Stimulated activated CD4-positive, alpha-beta T cell treated with anti-CD3 and anti-CD28 coated beads, Interleukin-1b, Interleukin-23, amount 100 ng/mL, for 24 hours (primary cell): ENCODE data around the gene PLEKHB1.

Experiments
- DNase-seq, 4 experiments: peaks; one replicate each; pipeline ENCODE4 v3.0.0-alpha.2; 2020; ENCODE audit warnings: low read depth in 4 of 4, low spot score in 1 of 4

The PLEKHB1 gene

GRCh38 chr11:73645972-73646631 is at the start of gene PLEKHB1:
PLEKHB1 (plus strand) TSS chr11:73646581; CDS start chr11:73646609, 28 bp downstream.
- DNase-seq: no peak

- no peak for DNase-seq
Observed at GRCh38 chr11:73597336-73597955, 48.9 kb upstream of the PLEKHB1 start.

- peak; percentile 75 to 91 (median 82) for DNase-seq
Observed at GRCh38 chr11:73597956-73598718, 48.2 kb upstream of the PLEKHB1 start, which contains the start of gene FAM168A. FAM168A (minus strand) TSS chr11:73598112; CDS start chr11:73468474, 129,638 bp downstream.

GRCh38 chr11:73598719-73599379 is 47.5 kb upstream of the PLEKHB1 start:
- no peak for DNase-seq

GRCh38 chr11:73612601-73613140 is 33.7 kb upstream of the PLEKHB1 start:
- DNase-seq: no peak

GRCh38 chr11:73614591-73614990 is 31.8 kb upstream of the PLEKHB1 start:
- DNase-seq: no peak

GRCh38 chr11:73622926-73623593 is 23.3 kb upstream of the PLEKHB1 start:
- no peak for DNase-seq

- DNase-seq: no peak
Observed at GRCh38 chr11:73623686-73624085, 22.7 kb upstream of the PLEKHB1 start.

GRCh38 chr11:73625696-73626318 is 20.6 kb upstream of the PLEKHB1 start:
- DNase-seq: peak; percentile 36 to 48 (median 42)

GRCh38 chr11:73629907-73630306 is 16.5 kb upstream of the PLEKHB1 start:
- no peak for DNase-seq

- no peak for DNase-seq
Observed at GRCh38 chr11:73632996-73633395, 13.4 kb upstream of the PLEKHB1 start.

GRCh38 chr11:73633999-73634398 is 12.4 kb upstream of the PLEKHB1 start:
- no peak for DNase-seq

- no peak for DNase-seq
Observed at GRCh38 chr11:73635721-73636120, 10.7 kb upstream of the PLEKHB1 start.

- no peak for DNase-seq
Observed at GRCh38 chr11:73636249-73636648, 10.1 kb upstream of the PLEKHB1 start.

GRCh38 chr11:73637012-73637411 is 9.4 kb upstream of the PLEKHB1 start:
- no peak for DNase-seq

GRCh38 chr11:73640592-73640991 is 5.8 kb upstream of the PLEKHB1 start:
- no peak for DNase-seq

- no peak for DNase-seq
Observed at GRCh38 chr11:73641668-73642067, 4.7 kb upstream of the PLEKHB1 start.

- DNase-seq: no peak
Observed at GRCh38 chr11:73645121-73645969, 1.0 kb upstream of the PLEKHB1 start.

- DNase-seq: peak; percentile 70 to 88 (median 82)
Observed at GRCh38 chr11:73647459-73648100, 1.2 kb downstream of the PLEKHB1 start.
